ENCODE results near the gene STX2. TPM values are rescaled to one million over a fixed set of nuclear protein-coding genes. Genes with fewer than 3 reads are reported as not detected.
"Not testable (repeated sequence)": the region's sequence is repeated elsewhere in the genome, so short reads cannot be mapped to it uniquely, and the experiment has no call there.

STX2 gene
- polyA plus RNA-seq, 1 donor (not counting 4 experiments of a cell fraction or from before 2014, with no cell fraction given), result 24.1 TPM

DNA sequence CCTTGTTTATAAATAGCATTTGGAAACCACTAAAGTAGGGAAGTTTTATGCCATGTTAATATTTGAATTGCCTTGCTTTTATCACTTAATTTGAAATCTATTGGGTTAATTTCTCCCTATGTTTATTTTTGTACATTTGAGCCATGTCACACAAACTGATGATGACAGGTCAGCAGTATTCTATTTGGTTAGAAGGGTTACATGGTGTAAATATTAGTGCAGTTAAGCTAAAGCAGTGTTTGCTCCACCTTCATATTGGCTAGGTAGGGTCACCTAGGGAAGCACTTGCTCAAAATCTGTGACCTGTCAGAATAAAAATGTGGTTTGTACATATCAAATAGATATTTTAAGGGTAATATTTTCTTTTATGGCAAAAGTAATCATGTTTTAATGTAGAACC lies 37.2 kb upstream of the STX2 start:
- no peak overlapping the region for H2AFZ ChIP-seq (ENCODE audit: control insufficient read depth, low read length)
- no peak for FAIRE-seq
- peaks cover 16% of the 10 kb centered on the region for H4K20me1 ChIP-seq (ENCODE audit: control insufficient read depth, extremely low read depth, insufficient read depth, low read length)

DNA sequence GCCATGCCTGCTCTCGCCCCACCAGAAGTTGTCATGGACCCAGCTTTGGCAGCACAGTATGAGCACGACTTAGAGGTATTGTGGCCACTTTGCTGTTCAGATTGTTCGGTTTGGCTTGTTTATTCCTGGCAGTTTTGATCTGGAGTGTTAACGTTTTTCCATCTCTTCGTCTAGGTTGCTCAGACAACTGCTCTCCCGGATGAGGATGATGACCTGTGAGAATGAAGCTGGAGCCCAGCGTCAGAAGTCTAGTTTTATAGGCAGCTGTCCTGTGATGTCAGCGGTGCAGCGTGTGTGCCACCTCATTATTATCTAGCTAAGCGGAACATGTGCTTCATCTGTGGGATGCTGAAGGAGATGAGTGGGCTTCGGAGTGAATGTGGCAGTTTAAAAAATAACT lies 36.7 kb upstream of the STX2 start:
- H3K9me1 ChIP-seq (ENCODE audit: control insufficient read depth, extremely low read depth, insufficient read depth, low read length); H3K27ac ChIP-seq (ENCODE audit: control insufficient read depth, insufficient read depth, low read length); FAIRE-seq; H2AFZ ChIP-seq (ENCODE audit: control insufficient read depth, low read length); H3K27me3 ChIP-seq (ENCODE audit: control insufficient read depth, extremely low read depth, insufficient read depth, low read length); dilution Hi-C loops (cut with MboI; ENCODE audit: extremely low pct_ligation_motif_present, low sequenced_read_pairs); H3K9me3 ChIP-seq (ENCODE audit: control insufficient read depth, low read depth, low read length); H3K4me2 ChIP-seq (ENCODE audit: control insufficient read depth, extremely low read depth, insufficient read depth, low read depth, low read length); DNase-seq (ENCODE audit: low read depth, low spot score); H3K4me3 ChIP-seq (ENCODE audit: control insufficient read depth in 2 of 3, extremely low read depth in 1 of 3, insufficient read depth in 2 of 3, low read depth in 1 of 3, low read length in 3 of 3); H3K9ac ChIP-seq (ENCODE audit: control insufficient read depth, extremely low read depth, insufficient read depth, low read length): not testable (repeated sequence)
- peaks cover 22 to 35% of the 10 kb centered on the region in 2 experiments for H3K36me3 ChIP-seq (ENCODE audit: control insufficient read depth in 2 of 2, extremely low read depth in 1 of 2, insufficient read depth in 2 of 2, low read length in 2 of 2)
- peaks cover 16% of the 10 kb centered on the region for H4K20me1 ChIP-seq (ENCODE audit: control insufficient read depth, extremely low read depth, insufficient read depth, low read length)
- peaks cover 35% of the 10 kb centered on the region for H3K79me2 ChIP-seq (ENCODE audit: control insufficient read depth, insufficient read depth, low read length)
- peaks cover 15% of the 10 kb centered on the region for H3K4me1 ChIP-seq (ENCODE audit: control insufficient read depth, extremely low read depth, insufficient read depth, low read length)

More for the DNA sequence above, 37.2 kb upstream of the STX2 start:
- peaks cover 22 to 35% of the 10 kb centered on the region in 2 experiments for H3K36me3 ChIP-seq (ENCODE audit: control insufficient read depth in 2 of 2, extremely low read depth in 1 of 2, insufficient read depth in 2 of 2, low read length in 2 of 2)
- H3K27ac ChIP-seq (ENCODE audit: control insufficient read depth, insufficient read depth, low read length), result no peak overlapping the region
- no peaks in the 10 kb centered on the region for H3K27me3 ChIP-seq (ENCODE audit: control insufficient read depth, extremely low read depth, insufficient read depth, low read length)
- no peak overlapping the region for H3K9ac ChIP-seq (ENCODE audit: control insufficient read depth, extremely low read depth, insufficient read depth, low read length)
- TF ChIP-seq EZH2 (IDR thresholded peaks at IDR 0.05; ENCODE audit: low read length), result no peak
- TF ChIP-seq, protein P1, sequence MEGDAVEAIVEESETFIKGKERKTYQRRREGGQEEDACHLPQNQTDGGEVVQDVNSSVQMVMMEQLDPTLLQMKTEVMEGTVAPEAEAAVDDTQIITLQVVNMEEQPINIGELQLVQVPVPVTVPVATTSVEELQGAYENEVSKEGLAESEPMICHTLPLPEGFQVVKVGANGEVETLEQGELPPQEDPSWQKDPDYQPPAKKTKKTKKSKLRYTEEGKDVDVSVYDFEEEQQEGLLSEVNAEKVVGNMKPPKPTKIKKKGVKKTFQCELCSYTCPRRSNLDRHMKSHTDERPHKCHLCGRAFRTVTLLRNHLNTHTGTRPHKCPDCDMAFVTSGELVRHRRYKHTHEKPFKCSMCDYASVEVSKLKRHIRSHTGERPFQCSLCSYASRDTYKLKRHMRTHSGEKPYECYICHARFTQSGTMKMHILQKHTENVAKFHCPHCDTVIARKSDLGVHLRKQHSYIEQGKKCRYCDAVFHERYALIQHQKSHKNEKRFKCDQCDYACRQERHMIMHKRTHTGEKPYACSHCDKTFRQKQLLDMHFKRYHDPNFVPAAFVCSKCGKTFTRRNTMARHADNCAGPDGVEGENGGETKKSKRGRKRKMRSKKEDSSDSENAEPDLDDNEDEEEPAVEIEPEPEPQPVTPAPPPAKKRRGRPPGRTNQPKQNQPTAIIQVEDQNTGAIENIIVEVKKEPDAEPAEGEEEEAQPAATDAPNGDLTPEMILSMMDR (optimal IDR thresholded peaks at IDR 0.05 in 1 of 3, IDR thresholded peaks at IDR 0.05 in 1 of 3, conservative IDR thresholded peaks at IDR 0.05 in 1 of 3; ENCODE audit: extremely low read depth in 1 of 3, insufficient read depth in 2 of 3, low read length in 3 of 3), result no peak
- H3K4me1 ChIP-seq (ENCODE audit: control insufficient read depth, extremely low read depth, insufficient read depth, low read length), result peaks cover 11% of the 10 kb centered on the region
- DNase-seq (ENCODE audit: low read depth, low spot score), result no peak
- H3K9me3 ChIP-seq (ENCODE audit: control insufficient read depth, low read depth, low read length), result no peaks in the 10 kb centered on the region
- no peak overlapping the region for H3K4me3 ChIP-seq (ENCODE audit: control insufficient read depth in 2 of 3, extremely low read depth in 1 of 3, insufficient read depth in 2 of 3, low read depth in 1 of 3, low read length in 3 of 3)
- peaks cover 2% of the 10 kb centered on the region for H3K9me1 ChIP-seq (ENCODE audit: control insufficient read depth, extremely low read depth, insufficient read depth, low read length)
- no peak overlapping the region for H3K4me2 ChIP-seq (ENCODE audit: control insufficient read depth, extremely low read depth, insufficient read depth, low read depth, low read length)
- dilution Hi-C loops (cut with MboI; ENCODE audit: extremely low pct_ligation_motif_present, low sequenced_read_pairs), result no loop called here
- peaks cover 35% of the 10 kb centered on the region for H3K79me2 ChIP-seq (ENCODE audit: control insufficient read depth, insufficient read depth, low read length)

DNA sequence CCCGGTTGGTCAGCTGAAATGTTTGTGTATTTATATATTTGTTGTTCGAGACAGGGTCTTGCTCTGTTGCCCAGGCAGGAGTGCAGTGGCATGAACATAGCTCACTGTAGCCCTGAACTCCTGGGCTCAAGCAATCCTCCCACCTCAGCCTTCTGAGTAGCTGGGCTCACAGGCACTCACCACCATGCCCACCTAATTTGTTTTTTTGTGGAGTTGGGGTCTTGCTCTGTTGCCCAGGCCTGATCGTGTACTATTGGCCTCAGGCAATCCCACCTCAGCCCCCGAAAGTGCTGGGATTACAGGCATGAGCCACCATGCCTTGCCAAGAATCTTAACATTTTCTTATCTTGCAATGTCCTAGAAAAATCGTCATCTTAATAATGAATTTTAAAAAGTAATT lies 36.1 kb upstream of the STX2 start:
- Histone ChIP-seq H2AFZ (ENCODE audit: control insufficient read depth, low read length) (no peak overlapping the region), H3K9ac (ENCODE audit: control insufficient read depth, extremely low read depth, insufficient read depth, low read length) (no peak overlapping the region), H3K27me3 (ENCODE audit: control insufficient read depth, extremely low read depth, insufficient read depth, low read length) (no peaks in the 10 kb centered on the region), H3K4me1 (ENCODE audit: control insufficient read depth, extremely low read depth, insufficient read depth, low read length) (peaks cover 15% of the 10 kb centered on the region), H3K9me3 (ENCODE audit: control insufficient read depth, low read depth, low read length) (no peaks in the 10 kb centered on the region), H3K36me3 (ENCODE audit: control insufficient read depth in 2 of 2, extremely low read depth in 1 of 2, insufficient read depth in 2 of 2, low read length in 2 of 2) (peaks cover 22 to 35% of the 10 kb centered on the region in 2 experiments), H3K4me3 (ENCODE audit: control insufficient read depth in 2 of 3, extremely low read depth in 1 of 3, insufficient read depth in 2 of 3, low read depth in 1 of 3, low read length in 3 of 3) (no peak overlapping the region), H3K9me1 (ENCODE audit: control insufficient read depth, extremely low read depth, insufficient read depth, low read length) (peaks cover 2% of the 10 kb centered on the region), H3K4me2 (ENCODE audit: control insufficient read depth, extremely low read depth, insufficient read depth, low read depth, low read length) (no peak overlapping the region), H3K27ac (ENCODE audit: control insufficient read depth, insufficient read depth, low read length) (no peak overlapping the region), H3K79me2 (ENCODE audit: control insufficient read depth, insufficient read depth, low read length) (peaks cover 35% of the 10 kb centered on the region), H4K20me1 (ENCODE audit: control insufficient read depth, extremely low read depth, insufficient read depth, low read length) (peaks cover 16% of the 10 kb centered on the region)
- DNase-seq (ENCODE audit: low read depth, low spot score), result no peak
- dilution Hi-C loops (cut with MboI; ENCODE audit: extremely low pct_ligation_motif_present, low sequenced_read_pairs), result no loop called here
- TF ChIP-seq EZH2 (IDR thresholded peaks at IDR 0.05; ENCODE audit: low read length), result no peak
- TF ChIP-seq, protein P1 (optimal IDR thresholded peaks at IDR 0.05 in 1 of 3, IDR thresholded peaks at IDR 0.05 in 1 of 3, conservative IDR thresholded peaks at IDR 0.05 in 1 of 3; ENCODE audit: extremely low read depth in 1 of 3, insufficient read depth in 2 of 3, low read length in 3 of 3), result no peak
- no peak for FAIRE-seq
